Neural cell (in vitro differentiated cells): ENCODE data around the gene SORL1-AS1.

ENCODE experiments used
- H2AFZ ChIP-seq: fragments of 200-600, 300-800 bp; sonication (generic), shearing (Covaris generic); 2 replicates; pipeline ENCODE4 v1.6.0; 2014; ENCODE audit warnings: low read depth, mild to moderate bottlenecking, antibody characterized with exemption, low read length, moderate library complexity
- H3F3A ChIP-seq: fragments of 200-600 bp; shearing (Covaris generic); 2 replicates; pipeline ENCODE4 v1.6.1; 2016; ENCODE audit warnings: mild to moderate bottlenecking, moderate library complexity, mixed read lengths, antibody characterized with exemption, low read length; ENCODE audit not compliant: insufficient read depth, poor library complexity, severe bottlenecking
- H3K27ac ChIP-seq: fragments of 200-600, 300-800 bp; sonication (generic), shearing (Covaris generic); 2 replicates; pipeline ENCODE4 v1.5.1; 2014; ENCODE audit warnings: mild to moderate bottlenecking, low read length, moderate library complexity
- H3K27me3 ChIP-seq: fragments of 300-800, 200-600 bp; sonication (generic), shearing (Covaris generic); 2 replicates; pipeline ENCODE4 v1.6.0; 2014; ENCODE audit warnings: mild to moderate bottlenecking, low read depth, low read length, moderate library complexity; ENCODE audit not compliant: insufficient read depth
- H3K36me3 ChIP-seq: fragments of 300-800, 200-600 bp; sonication (generic), shearing (Covaris generic); 2 replicates; pipeline ENCODE4 v1.5.1; 2014; ENCODE audit warnings: mild to moderate bottlenecking, antibody characterized with exemption, low read length, moderate library complexity; ENCODE audit not compliant: insufficient read depth
- H3K4me2 ChIP-seq: fragments of 300-800, 200-600 bp; sonication (generic), shearing (Covaris generic); 2 replicates; pipeline ENCODE4 v1.6.0; 2014; ENCODE audit warnings: mild to moderate bottlenecking, low read length
- H3K4me3 ChIP-seq: fragments of 300-800, 200-600 bp; sonication (generic), shearing (Covaris generic); 2 replicates; pipeline ENCODE4 v1.5.1; 2014; ENCODE audit warnings: mild to moderate bottlenecking, low read length, moderate library complexity
- H3K79me2 ChIP-seq: fragments of 200-600 bp; shearing (Covaris generic); replicated peaks from 2 replicates; pipeline ENCODE4 v1.6.0; 2014; ENCODE audit warnings: mild to moderate bottlenecking, low read length, moderate library complexity; ENCODE audit not compliant: insufficient read depth
- H3K9ac ChIP-seq: fragments of 300-800, 200-600 bp; sonication (generic), shearing (Covaris generic); 2 replicates; pipeline ENCODE4 v1.6.1; 2016; ENCODE audit warnings: mild to moderate bottlenecking, low read length, mixed read lengths
- H3K9me2 ChIP-seq: fragments of 200-600 bp; shearing (Covaris generic); 2 replicates; pipeline ENCODE4 v1.6.1; 2016; ENCODE audit warnings: mild to moderate bottlenecking, low read length, mixed read lengths; ENCODE audit not compliant: insufficient read depth
- H3K9me3 ChIP-seq: fragments of 200-600, 300-800 bp; sonication (generic), shearing (Covaris generic); 2 replicates; pipeline ENCODE4 v1.6.1; 2016; ENCODE audit warnings: mild to moderate bottlenecking, mixed run types, low read length, moderate library complexity, mixed read lengths
- H4K20me1 ChIP-seq: fragments of 200-600 bp; shearing (Covaris generic); 2 replicates; pipeline ENCODE4 v1.6.1; 2016; ENCODE audit warnings: mild to moderate bottlenecking, mixed run types; ENCODE audit not compliant: insufficient read depth
- CTCF ChIP-seq: fragments of 450-650 bp; IDR thresholded peaks from 2 replicates; pipeline ENCODE4 v1.5.1; 2014; ENCODE audit warnings: antibody characterized with exemption, mild to moderate bottlenecking, moderate library complexity; ENCODE audit not compliant: poor library complexity, severe bottlenecking
- EP300 ChIP-seq: fragments of 450-650 bp; conservative IDR thresholded peaks from 2 replicates; pipeline ENCODE4 v1.6.1; 2014; ENCODE audit warnings: antibody characterized with exemption, mild to moderate bottlenecking, moderate library complexity; ENCODE audit not compliant: poor library complexity, severe bottlenecking
- EZH2 ChIP-seq: fragments of 200-600, 300-800 bp; shearing (Covaris generic), sonication (generic); IDR thresholded peaks from 2 replicates; pipeline ENCODE4 v1.6.1; 2014; ENCODE audit warnings: antibody characterized with exemption, low read length, borderline replicate concordance, mild to moderate bottlenecking; ENCODE audit not compliant: insufficient read depth, poor library complexity, severe bottlenecking
- MXI1 ChIP-seq: fragments of 450-650 bp; conservative IDR thresholded peaks from 2 replicates; pipeline ENCODE4 v1.6.1; 2014; ENCODE audit warnings: antibody characterized with exemption, mild to moderate bottlenecking; ENCODE audit not compliant: poor library complexity, severe bottlenecking
- POLR2AphosphoS5 ChIP-seq: IDR thresholded peaks from 2 replicates; pipeline ENCODE4 v1.6.1; 2012
- RAD21 ChIP-seq: fragments of 450-650 bp; conservative IDR thresholded peaks from 2 replicates; pipeline ENCODE4 v1.6.1; 2014; ENCODE audit warnings: antibody characterized with exemption, mild to moderate bottlenecking, moderate library complexity
- REST ChIP-seq: IDR thresholded peaks from 2 replicates; pipeline ENCODE4 v1.6.1; 2012; ENCODE audit warnings: borderline replicate concordance
- SMC3 ChIP-seq: fragments of 450-650 bp; conservative IDR thresholded peaks from 2 replicates; pipeline ENCODE4 v1.6.1; 2014; ENCODE audit warnings: antibody characterized with exemption, mild to moderate bottlenecking, moderate library complexity; ENCODE audit not compliant: poor library complexity
- TAF1 ChIP-seq: IDR thresholded peaks from 2 replicates; pipeline ENCODE4 v1.6.1; 2012; ENCODE audit warnings: low read depth

The SORL1-AS1 gene

GRCh38 chr11:121473064-121473777 is 20.5 kb upstream of the SORL1-AS1 start:
- Histone ChIP-seq H3K27me3 (no peaks in the 10 kb centered on the region), H3K4me3 (no peak overlapping the region), H2AFZ (no peak overlapping the region), H3K9me3 (no peaks in the 10 kb centered on the region), H4K20me1 (no peaks in the 10 kb centered on the region), H3K36me3 (no peaks in the 10 kb centered on the region), H3F3A (no peaks in the 10 kb centered on the region), H3K9me2 (no peaks in the 10 kb centered on the region), H3K79me2 (no peaks in the 10 kb centered on the region), H3K27ac (no peak overlapping the region), H3K9ac (no peak overlapping the region), H3K4me2 (no peak overlapping the region)
- TF ChIP-seq EZH2 = no peak
- no peak for TF ChIP-seq EP300
- no peak for TF ChIP-seq MXI1
- no peak for TF ChIP-seq CTCF
- no peak for TF ChIP-seq TAF1
- no peak for TF ChIP-seq RAD21
- TF ChIP-seq POLR2AphosphoS5 = no peak
- no peak for TF ChIP-seq SMC3

- Histone ChIP-seq H3K27me3 (no peaks in the 10 kb centered on the region), H4K20me1 (no peaks in the 10 kb centered on the region), H3K4me3 (no peak overlapping the region), H3K4me2 (no peak overlapping the region), H3K9ac (no peak overlapping the region), H3K9me3 (no peaks in the 10 kb centered on the region), H3K9me2 (no peaks in the 10 kb centered on the region), H3K79me2 (no peaks in the 10 kb centered on the region), H3K27ac (no peak overlapping the region), H3K36me3 (no peaks in the 10 kb centered on the region), H3F3A (no peaks in the 10 kb centered on the region), H2AFZ (no peak overlapping the region)
- no peak for TF ChIP-seq TAF1
- TF ChIP-seq MXI1 = no peak
- no peak for TF ChIP-seq POLR2AphosphoS5
- no peak for TF ChIP-seq SMC3
Observed at GRCh38 chr11:121472312-121472711, 19.5 kb upstream of the SORL1-AS1 start.

GRCh38 chr11:121471167-121471566 is 18.4 kb upstream of the SORL1-AS1 start:
- H3K36me3 ChIP-seq = no peaks in the 10 kb centered on the region
- no peaks in the 10 kb centered on the region for H3K9me3 ChIP-seq
- H3K27ac ChIP-seq = no peak overlapping the region
- no peaks in the 10 kb centered on the region for H4K20me1 ChIP-seq
- no peaks in the 10 kb centered on the region for H3F3A ChIP-seq
- H3K4me3 ChIP-seq = no peak overlapping the region
- no peak overlapping the region for H3K9ac ChIP-seq
- H3K79me2 ChIP-seq = no peaks in the 10 kb centered on the region
- H3K4me2 ChIP-seq = no peak overlapping the region
- no peaks in the 10 kb centered on the region for H3K27me3 ChIP-seq
- no peak for TF ChIP-seq CTCF
- no peak for TF ChIP-seq EZH2
- no peak for TF ChIP-seq RAD21
- TF ChIP-seq SMC3 = no peak
- no peak for TF ChIP-seq EP300
- no peak for TF ChIP-seq TAF1
- TF ChIP-seq REST = no peak
- no peak for TF ChIP-seq POLR2AphosphoS5
- no peak for TF ChIP-seq MXI1
- H2AFZ ChIP-seq = no peak overlapping the region
- no peaks in the 10 kb centered on the region for H3K9me2 ChIP-seq
